ENCODE measurements around the gene PNISR.

PNISR gene

GRCh38 chr6:99402448-99402847 lies 22.7 kb downstream of the PNISR start:
- no peak for DNase-seq (ENCODE audit: low read depth)

GRCh38 chr6:99397287-99397686 lies 27.8 kb downstream of the PNISR start:
- no peak for DNase-seq (ENCODE audit: low read depth)

DNA sequence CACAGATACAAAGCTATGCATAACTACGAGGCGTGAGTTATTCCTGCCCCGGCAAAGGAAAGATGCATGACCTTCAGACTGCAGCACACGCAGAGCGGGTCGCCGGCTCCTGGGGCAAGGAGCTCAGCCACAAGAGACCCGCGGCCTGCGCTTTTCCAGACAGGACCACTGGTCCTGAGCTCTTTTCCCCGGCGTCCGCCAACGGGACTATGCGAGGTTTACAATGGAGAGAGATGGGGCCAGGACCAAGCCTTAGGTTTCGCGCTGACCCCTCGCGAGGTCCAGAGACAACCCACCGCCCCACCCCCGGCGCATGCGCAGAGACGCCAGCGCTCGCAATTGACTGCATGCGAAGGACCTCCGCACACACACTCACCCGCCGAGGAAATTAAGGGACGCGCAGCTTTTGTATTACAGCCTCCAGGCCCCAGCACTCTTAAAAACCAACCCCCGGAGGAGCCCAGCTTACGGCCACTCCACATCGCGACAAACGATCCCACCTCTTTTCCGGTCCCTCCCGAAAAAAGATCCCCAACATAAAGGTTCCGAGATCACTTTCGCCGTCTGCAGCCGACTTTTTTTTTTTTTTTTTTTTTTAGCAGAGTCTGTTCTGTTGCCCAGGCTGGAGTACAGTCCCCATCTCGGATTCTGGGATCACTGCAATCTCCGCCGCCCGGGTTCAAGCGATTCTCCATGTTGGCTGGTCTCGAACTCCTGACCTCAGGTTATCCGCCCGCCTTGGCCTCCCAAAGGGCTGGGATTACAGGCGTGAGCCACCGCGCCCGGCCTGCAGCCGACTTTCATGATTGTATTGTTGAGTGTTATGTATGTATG lies 31.2 kb downstream of the PNISR start, which contains the start of gene COQ3:
COQ3 (minus strand) TSS at position 498 of the 834 bp plus-strand sequence; CDS start at position 482, 16 bp downstream.
- peak; percentile 49 for DNase-seq (ENCODE audit: low read depth)

- no peak for DNase-seq (ENCODE audit: low read depth)
Observed at GRCh38 chr6:99393366-99393697, 31.8 kb downstream of the PNISR start.

GRCh38 chr6:99390896-99391295 lies 34.2 kb downstream of the PNISR start:
- no peak for DNase-seq (ENCODE audit: low read depth)

DNA sequence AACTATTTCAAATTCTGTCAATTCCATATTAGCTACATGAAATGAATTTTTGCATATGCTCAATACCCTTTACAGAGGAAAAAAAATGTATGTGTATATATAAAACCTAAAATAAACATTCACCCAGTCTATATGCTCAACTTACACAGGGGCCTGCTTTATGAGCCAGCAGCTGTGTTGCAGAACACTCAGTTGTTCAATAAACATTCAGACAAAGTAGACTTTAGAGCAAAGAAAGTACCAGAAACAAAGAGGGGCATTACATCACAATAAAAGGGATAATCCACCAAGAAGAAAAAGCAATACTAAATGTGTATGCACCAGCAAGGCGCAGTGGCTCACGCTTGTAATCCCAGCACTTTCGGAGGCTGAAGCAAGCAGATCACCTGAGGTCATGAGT lies 40.6 kb downstream of the PNISR start:
- DNase-seq (ENCODE audit: low read depth), result no peak

DNA sequence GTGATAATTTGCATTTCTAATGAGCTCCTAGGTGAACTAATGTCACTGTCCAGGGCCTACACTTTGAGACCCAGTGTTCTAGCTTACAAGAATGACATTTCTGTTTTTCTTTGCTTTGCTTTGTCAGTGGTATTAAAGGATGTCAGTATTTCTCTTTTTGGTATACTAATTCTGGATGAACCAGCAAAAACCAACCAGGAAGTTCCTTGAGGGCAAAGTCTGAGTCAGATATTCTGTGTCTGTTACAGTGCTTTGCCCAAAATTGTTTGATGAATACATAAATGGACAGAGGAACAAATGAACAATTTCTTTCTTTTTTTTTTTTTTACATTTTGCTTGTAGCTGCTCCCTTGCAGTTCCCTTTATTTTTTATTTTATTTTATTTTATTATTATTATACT lies 46.5 kb downstream of the PNISR start:
- no peak for DNase-seq (ENCODE audit: low read depth)

DNA sequence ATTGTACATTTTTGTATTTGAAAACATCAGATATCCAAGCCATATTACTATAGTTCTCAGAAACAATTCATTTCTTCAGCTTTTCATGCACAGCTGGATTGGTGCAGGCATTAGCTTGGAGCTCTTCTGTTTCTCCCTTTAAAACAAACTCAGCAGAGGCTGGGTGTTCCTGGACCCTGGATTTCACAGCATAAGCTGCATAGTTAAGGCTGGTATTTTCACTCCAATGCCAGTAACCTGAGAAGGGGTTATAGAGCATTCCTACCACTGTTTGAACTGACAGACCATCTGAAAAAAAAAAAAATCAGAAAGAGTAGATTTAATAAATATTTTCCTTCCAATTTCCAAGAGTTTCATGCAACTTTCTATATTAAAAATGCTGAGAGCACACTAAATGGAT lies 55.6 kb downstream of the PNISR start:
- no peak for DNase-seq (ENCODE audit: low read depth)

DNA sequence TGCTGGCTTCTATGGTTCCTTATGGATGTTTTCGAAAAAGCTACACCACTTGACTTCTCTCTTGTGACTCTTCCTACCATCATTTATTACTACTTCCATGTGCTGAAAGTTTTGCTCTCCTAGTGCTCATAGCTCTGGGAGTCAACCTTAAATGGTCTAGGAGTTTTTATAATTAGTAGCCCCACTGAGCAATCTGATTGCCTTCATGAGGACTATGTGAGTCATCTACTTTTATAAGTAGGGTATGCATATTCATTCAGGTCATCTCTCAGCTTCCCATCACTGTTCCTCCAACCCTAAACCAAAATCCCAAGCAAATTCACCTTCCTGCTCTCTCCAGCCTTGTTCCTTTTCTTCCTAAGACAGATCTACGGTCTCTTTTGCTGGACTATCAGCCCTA lies 58.3 kb downstream of the PNISR start:
- DNase-seq (ENCODE audit: low read depth), result no peak

- no peak for DNase-seq (ENCODE audit: low read depth)
Observed at GRCh38 chr6:99364026-99364425, 61.1 kb downstream of the PNISR start.

- DNase-seq (ENCODE audit: low read depth), result no peak
Observed at GRCh38 chr6:99362678-99363268, 62.3 kb downstream of the PNISR start.

GRCh38 chr6:99359800-99360199 lies 65.3 kb downstream of the PNISR start:
- DNase-seq (ENCODE audit: low read depth), result no peak

DNA sequence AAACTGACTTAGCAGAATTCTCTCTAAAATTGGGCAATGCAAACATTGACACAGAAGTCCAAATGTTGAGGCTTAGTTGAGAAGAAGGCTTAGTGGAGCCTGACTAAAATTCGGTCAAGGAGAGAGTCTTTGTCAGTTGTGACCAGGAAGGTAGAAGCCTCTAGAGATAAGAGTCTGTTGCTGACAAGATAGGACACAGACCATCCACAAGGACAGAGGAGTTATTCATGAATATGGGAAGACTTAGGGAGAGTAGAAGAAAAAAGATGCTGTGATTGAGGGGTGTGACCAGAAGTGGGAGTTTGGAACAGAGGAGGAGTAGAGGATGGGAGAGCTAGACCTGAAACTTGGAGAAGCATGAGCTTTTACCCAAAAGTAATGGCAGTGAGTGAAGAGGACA lies 68.5 kb downstream of the PNISR start:
- no peak for DNase-seq (ENCODE audit: low read depth)

DNA sequence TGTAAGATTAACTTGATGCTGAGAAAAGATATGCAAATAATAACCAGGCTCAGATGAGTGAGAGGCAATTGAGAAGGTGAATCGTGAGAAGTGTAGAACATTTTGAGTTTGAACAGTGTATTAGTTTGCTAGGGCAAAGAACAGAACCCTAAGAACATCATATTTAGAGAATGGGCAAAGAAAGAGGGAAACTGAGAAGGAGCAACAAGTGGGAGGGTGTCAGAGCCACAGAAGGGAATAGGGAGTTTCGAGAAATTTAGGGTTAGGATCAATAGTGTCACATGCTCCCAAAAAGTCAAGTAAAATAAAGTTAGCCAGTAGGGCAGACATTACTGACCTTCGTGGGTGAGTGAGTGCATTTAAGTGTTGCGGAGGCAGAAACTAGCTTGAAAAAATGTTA lies 70.1 kb downstream of the PNISR start:
- DNase-seq (ENCODE audit: low read depth), result no peak

- no peak for DNase-seq (ENCODE audit: low read depth)
Observed at GRCh38 chr6:99353126-99353525, 72.0 kb downstream of the PNISR start.

- no peak for DNase-seq (ENCODE audit: low read depth)
Observed at GRCh38 chr6:99350573-99350972, 74.5 kb downstream of the PNISR start.

- DNase-seq (ENCODE audit: low read depth), result no peak
Observed at GRCh38 chr6:99349171-99350141, 75.7 kb downstream of the PNISR start, which contains the start of gene FAXC. Gene FAXC, minus strand, starts transcription at chr6:99349674. Its CDS starts 302 bp downstream, at chr6:99349372.

- no peak for DNase-seq (ENCODE audit: low read depth)
Observed at GRCh38 chr6:99348288-99349170, 76.6 kb downstream of the PNISR start.

All from activated T-helper 1 cell treated with Interleukin-2 at 50 U/mL for 16 hours (primary cell).